ENCODE data around the gene TOGARAM1. TPM values are rescaled to one million over a fixed set of nuclear protein-coding genes. Genes with fewer than 3 reads are reported as not detected.

Gene TOGARAM1
- total RNA-seq, 4 donors from 2014 or later, result 9.9 to 19.5 (median 16.8) TPM

DNA sequence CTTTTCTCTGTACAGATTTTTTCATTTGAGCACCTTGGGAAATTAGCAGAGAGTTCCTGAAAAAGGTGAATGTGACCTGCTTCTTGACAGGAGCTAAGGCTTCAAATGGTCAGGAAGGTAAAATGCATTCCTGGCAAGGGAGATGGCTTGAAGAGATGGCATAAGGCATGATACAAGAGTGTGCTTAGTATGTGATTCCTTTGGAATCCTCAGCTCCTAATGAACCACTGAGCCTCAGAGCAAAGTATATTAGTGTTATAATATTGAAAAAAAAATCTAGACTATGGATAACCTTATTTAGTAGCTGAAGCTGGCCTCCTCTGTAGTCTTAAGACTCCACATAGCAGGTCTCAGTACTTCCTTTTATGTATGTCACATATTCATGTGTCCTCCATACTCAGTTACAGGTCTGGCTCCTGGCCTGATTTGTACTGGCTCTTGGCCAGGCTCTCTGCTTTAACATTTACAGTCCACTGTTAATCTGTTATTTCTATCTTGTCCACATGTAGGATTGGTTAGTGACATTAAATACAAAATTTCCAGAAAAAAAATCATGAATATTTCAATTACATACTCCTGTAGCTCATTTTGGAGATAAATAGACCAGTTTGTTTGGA lies 17.9 kb downstream of the TOGARAM1 start:
- TF ChIP-seq, protein P1, sequence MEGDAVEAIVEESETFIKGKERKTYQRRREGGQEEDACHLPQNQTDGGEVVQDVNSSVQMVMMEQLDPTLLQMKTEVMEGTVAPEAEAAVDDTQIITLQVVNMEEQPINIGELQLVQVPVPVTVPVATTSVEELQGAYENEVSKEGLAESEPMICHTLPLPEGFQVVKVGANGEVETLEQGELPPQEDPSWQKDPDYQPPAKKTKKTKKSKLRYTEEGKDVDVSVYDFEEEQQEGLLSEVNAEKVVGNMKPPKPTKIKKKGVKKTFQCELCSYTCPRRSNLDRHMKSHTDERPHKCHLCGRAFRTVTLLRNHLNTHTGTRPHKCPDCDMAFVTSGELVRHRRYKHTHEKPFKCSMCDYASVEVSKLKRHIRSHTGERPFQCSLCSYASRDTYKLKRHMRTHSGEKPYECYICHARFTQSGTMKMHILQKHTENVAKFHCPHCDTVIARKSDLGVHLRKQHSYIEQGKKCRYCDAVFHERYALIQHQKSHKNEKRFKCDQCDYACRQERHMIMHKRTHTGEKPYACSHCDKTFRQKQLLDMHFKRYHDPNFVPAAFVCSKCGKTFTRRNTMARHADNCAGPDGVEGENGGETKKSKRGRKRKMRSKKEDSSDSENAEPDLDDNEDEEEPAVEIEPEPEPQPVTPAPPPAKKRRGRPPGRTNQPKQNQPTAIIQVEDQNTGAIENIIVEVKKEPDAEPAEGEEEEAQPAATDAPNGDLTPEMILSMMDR (IDR thresholded peaks at IDR 0.05), result no peak
- no peak for TF ChIP-seq POLR2A (IDR thresholded peaks at IDR 0.05)
- intact Hi-C loops (cut with DNase I; ENCODE audit: low total_unique reads), result no loop called here
- no peak for DNase-seq (ENCODE audit: low spot score in 2 of 2)

DNA sequence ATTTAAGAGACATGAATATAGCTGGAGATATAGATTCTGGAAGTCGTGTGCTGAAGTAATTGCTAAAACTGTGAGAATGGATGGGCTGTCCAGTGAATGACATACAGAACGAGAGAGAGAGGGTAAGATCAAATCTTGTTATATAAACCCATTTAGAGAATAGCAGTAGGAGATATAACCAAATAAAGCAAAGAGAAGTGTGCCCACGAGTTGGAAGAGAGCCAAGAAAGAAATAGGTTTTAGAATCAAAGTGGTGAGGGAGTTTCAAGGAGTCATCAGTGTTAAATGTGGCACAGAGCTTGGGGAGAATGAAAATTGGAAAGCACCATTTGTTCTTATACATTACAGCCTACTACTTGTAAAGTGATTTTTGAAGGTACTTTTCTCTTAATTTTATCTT lies 19.2 kb downstream of the TOGARAM1 start:
- intact Hi-C loops (cut with DNase I; ENCODE audit: low total_unique reads), result no loop called here
- DNase-seq (ENCODE audit: low spot score in 2 of 2), result no peak
- 76 to 77% methylated on average over 3 of the region's 3 CpGs for WGBS, 2 donors
- TF ChIP-seq, protein P1 (IDR thresholded peaks at IDR 0.05), result no peak
- no peak for TF ChIP-seq POLR2A (IDR thresholded peaks at IDR 0.05)
- H3K4me3 ChIP-seq (ENCODE audit: low read depth, poor library complexity, severe bottlenecking), result no peak overlapping the region

More for the DNA sequence above, 17.9 kb downstream of the TOGARAM1 start:
- H3K4me3 ChIP-seq (ENCODE audit: low read depth, poor library complexity, severe bottlenecking), result no peak overlapping the region

DNA sequence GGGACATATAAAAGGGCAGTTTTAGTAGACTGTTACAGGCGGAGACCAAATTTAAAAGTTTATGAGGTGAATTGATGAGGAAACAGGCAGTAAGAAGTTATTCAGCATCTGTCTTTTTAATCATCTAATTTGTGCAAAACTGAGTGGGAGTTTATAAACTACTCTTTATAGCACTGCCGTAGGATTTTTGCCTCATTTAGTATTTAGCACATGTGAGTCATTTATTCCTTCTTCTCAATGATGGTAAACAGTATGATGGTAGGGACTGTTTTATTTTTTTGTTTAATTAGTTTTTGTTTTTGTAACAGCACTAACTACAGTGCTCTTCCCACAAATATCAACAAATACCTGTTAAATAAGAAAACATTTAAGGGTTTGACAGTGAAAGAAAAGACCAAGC lies 20.6 kb downstream of the TOGARAM1 start:
- intact Hi-C loops (cut with DNase I; ENCODE audit: low total_unique reads), result no loop called here
- no peak for DNase-seq (ENCODE audit: low spot score in 2 of 2)
- no peak overlapping the region for H3K4me3 ChIP-seq (ENCODE audit: low read depth, poor library complexity, severe bottlenecking)
- TF ChIP-seq, protein P1 (IDR thresholded peaks at IDR 0.05), result no peak
- no peak for TF ChIP-seq POLR2A (IDR thresholded peaks at IDR 0.05)
- 61 to 76% methylated on average over 2 of the region's 2 CpGs for WGBS, 2 donors

DNA sequence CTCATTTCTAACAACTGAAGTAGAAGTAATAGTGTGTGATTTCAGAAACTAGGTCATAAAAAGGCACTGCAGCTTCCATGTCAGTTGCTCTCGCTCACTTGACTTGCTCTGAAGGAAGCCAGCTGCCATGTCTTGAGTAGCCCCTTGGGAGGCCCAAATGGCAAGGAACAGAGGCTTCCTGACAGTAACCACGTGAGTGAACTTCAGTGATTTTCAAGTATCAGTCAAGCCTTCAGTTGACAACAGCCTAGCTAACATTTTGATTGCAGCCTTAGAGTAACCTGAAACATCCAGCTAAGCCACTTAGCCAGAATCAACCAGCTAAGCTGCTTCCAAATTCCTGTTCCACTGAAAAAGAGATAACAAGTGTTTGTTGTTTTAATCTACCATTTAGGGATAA lies 26.7 kb downstream of the TOGARAM1 start:
- intact Hi-C loops (cut with DNase I; ENCODE audit: low total_unique reads), result no loop called here
- TF ChIP-seq, protein P1 (IDR thresholded peaks at IDR 0.05), result no peak
- no peak for TF ChIP-seq POLR2A (IDR thresholded peaks at IDR 0.05)
- no peak overlapping the region for H3K4me3 ChIP-seq (ENCODE audit: low read depth, poor library complexity, severe bottlenecking)
- DNase-seq (ENCODE audit: low spot score in 2 of 2), result no peak
- 44 to 59% methylated on average over 2 of the region's 2 CpGs for WGBS, 2 donors

DNA sequence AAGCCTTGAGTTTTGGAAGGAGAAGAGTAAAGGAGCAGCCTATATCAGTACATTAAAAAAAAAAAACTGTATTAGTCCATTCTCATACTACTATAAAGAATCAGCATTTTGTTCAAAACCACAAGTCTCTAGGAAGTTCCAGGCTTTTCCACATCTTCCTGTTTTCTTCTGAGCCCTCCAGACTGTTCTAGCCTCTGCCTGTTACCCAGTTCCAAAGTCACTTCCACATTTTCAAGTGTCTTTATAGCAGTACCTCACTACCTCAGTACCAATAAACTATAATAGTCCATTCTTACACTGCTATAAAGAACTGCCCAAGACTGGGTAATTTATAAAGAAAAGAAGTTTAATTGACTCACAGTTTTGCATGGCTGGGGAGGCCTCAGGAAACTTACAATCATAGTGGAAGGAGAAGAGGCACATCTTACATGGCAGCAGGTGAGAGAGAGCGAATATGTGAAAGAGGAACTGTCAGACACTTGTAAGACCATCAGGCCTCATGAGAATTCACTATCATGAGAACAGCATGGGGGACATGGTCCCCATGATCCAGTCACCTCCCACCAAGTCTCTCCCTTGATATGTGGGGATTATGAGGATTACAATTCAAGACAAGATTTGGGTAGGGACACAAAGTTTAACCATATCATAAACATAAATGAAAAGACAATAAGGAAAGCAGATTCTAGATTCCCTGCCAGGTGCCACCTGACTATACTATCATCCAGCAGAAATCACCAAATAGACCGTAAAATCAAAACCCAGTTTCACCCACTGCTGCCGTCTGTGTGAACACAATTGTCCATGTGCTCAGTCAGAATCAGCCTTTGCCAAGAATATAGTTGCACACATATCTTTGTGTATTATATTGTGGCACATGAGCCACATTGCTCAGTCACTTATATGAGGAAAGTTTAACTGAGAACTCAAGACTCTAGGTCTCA lies 27.8 kb downstream of the TOGARAM1 start:
- DNase-seq (ENCODE audit: low spot score in 2 of 2), result no peak
- 75 to 86% methylated on average over 3 of the region's 3 CpGs for WGBS, 2 donors
- intact Hi-C loops (cut with DNase I; ENCODE audit: low total_unique reads), result no loop called here
- TF ChIP-seq, protein P1 (IDR thresholded peaks at IDR 0.05), result no peak
- no peak for TF ChIP-seq POLR2A (IDR thresholded peaks at IDR 0.05)
- no peak overlapping the region for H3K4me3 ChIP-seq (ENCODE audit: low read depth, poor library complexity, severe bottlenecking)

Measured in lower leg skin (tissue), 4 donors.